BE2C (cell line): ENCODE measurements around the gene TRMT61A.

Source experiments
- DNase-seq: peaks from one replicate; pipeline ENCODE4 v3.0.0-alpha.2; 2020
- H3K27me3 ChIP-seq: fragments of 250-450 bp; sonication (Bioruptor Pico); 2 replicates; pipeline ENCODE4 v1.5.1; 2020; ENCODE audit warnings: mild to moderate bottlenecking
- H3K36me3 ChIP-seq: fragments of 250-450 bp; sonication (Bioruptor Pico); 2 replicates; pipeline ENCODE4 v1.5.1; 2020; ENCODE audit warnings: mild to moderate bottlenecking
- H3K4me1 ChIP-seq: fragments of 250-450 bp; sonication (Bioruptor Pico); 2 replicates; pipeline ENCODE4 v1.5.1; 2020
- H3K4me3 ChIP-seq: 2 replicates; pipeline ENCODE4 v1.5.1; 2011; ENCODE audit warnings: low read depth, low read length
- H3K9me3 ChIP-seq: fragments of 250-450 bp; sonication (Bioruptor Pico); 2 replicates; pipeline ENCODE4 v1.5.1; 2020
- TF ChIP-seq, protein P1 (sequence below): IDR thresholded peaks from 2 replicates; pipeline ENCODE4 v1.5.1; 2012; ENCODE audit warnings: mild to moderate bottlenecking, low read depth, low read length

The TRMT61A gene

GRCh38 chr14:103568952-103569351 is 40.0 kb downstream of the TRMT61A start:
- Histone ChIP-seq H3K4me1 (no peaks in the 10 kb centered on the region), H3K9me3 (no peaks in the 10 kb centered on the region), H3K36me3 (peaks cover 22% of the 10 kb centered on the region), H3K4me3 (no peak overlapping the region), H3K27me3 (no peaks in the 10 kb centered on the region)
- DNase-seq = no peak
- TF ChIP-seq, protein P1, sequence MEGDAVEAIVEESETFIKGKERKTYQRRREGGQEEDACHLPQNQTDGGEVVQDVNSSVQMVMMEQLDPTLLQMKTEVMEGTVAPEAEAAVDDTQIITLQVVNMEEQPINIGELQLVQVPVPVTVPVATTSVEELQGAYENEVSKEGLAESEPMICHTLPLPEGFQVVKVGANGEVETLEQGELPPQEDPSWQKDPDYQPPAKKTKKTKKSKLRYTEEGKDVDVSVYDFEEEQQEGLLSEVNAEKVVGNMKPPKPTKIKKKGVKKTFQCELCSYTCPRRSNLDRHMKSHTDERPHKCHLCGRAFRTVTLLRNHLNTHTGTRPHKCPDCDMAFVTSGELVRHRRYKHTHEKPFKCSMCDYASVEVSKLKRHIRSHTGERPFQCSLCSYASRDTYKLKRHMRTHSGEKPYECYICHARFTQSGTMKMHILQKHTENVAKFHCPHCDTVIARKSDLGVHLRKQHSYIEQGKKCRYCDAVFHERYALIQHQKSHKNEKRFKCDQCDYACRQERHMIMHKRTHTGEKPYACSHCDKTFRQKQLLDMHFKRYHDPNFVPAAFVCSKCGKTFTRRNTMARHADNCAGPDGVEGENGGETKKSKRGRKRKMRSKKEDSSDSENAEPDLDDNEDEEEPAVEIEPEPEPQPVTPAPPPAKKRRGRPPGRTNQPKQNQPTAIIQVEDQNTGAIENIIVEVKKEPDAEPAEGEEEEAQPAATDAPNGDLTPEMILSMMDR = no peak

DNA sequence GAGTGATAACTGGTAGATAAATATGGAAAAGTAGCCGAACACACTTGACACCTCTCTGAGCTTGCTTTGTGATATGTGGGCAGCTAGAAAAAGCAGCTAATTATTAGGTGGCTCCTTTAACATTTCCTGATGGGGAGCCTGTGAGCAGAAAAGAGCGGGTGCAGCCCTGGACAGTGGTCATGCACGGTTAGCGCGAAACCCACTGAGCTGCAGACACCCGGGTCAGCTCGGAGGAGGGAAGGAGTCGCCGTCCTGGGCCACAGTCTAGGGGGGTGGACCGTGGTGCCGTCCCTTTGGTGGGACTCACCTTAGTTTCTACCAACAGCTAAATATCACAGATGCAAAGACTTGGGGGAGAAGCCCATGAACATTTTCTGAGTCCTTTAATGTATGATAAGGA is 40.4 kb downstream of the TRMT61A start:
- Histone ChIP-seq H3K4me1 (no peaks in the 10 kb centered on the region), H3K9me3 (no peaks in the 10 kb centered on the region), H3K4me3 (no peak overlapping the region), H3K27me3 (no peaks in the 10 kb centered on the region), H3K36me3 (peaks cover 25% of the 10 kb centered on the region)
- TF ChIP-seq, protein P1 = no peak
- no peak for DNase-seq

DNA sequence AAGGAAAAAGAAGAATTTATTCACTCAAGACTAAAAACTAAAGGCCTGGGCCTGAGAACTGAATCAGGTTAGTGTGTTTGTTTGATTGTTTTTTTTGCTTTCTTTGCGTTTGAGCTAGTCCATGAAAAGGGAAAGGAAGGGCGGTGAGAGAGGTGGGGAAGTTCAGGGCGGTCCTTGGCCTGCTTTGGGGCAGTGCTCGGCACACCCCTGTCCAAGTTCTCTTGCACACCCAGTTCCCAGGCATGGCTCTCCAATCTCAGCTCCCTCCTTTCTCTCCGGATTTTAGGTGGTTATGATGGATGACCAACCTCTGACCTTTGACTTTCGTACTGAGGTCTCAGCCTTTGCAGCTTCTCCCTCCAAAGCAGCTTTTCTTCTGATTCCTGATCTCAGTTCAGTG is 45.1 kb downstream of the TRMT61A start:
- Histone ChIP-seq H3K4me1 (no peaks in the 10 kb centered on the region), H3K9me3 (no peaks in the 10 kb centered on the region), H3K4me3 (no peak overlapping the region), H3K36me3 (peaks cover 46% of the 10 kb centered on the region), H3K27me3 (no peaks in the 10 kb centered on the region)
- no peak for DNase-seq
- TF ChIP-seq, protein P1 = no peak

GRCh38 chr14:103574707-103575285 is 45.8 kb downstream of the TRMT61A start:
- H3K27me3 ChIP-seq = no peaks in the 10 kb centered on the region
- peaks cover 44% of the 10 kb centered on the region for H3K36me3 ChIP-seq
- DNase-seq = no peak
- H3K4me3 ChIP-seq = no peak overlapping the region
- no peaks in the 10 kb centered on the region for H3K4me1 ChIP-seq
- H3K9me3 ChIP-seq = no peaks in the 10 kb centered on the region
- TF ChIP-seq, protein P1 = no peak

GRCh38 chr14:103576371-103577024 is 47.5 kb downstream of the TRMT61A start:
- no peaks in the 10 kb centered on the region for H3K27me3 ChIP-seq
- H3K36me3 ChIP-seq = peaks cover 44% of the 10 kb centered on the region
- TF ChIP-seq, protein P1 = no peak
- no peaks in the 10 kb centered on the region for H3K9me3 ChIP-seq
- H3K4me1 ChIP-seq = no peaks in the 10 kb centered on the region
- DNase-seq = peak; percentile 95
- no peak overlapping the region for H3K4me3 ChIP-seq

DNA sequence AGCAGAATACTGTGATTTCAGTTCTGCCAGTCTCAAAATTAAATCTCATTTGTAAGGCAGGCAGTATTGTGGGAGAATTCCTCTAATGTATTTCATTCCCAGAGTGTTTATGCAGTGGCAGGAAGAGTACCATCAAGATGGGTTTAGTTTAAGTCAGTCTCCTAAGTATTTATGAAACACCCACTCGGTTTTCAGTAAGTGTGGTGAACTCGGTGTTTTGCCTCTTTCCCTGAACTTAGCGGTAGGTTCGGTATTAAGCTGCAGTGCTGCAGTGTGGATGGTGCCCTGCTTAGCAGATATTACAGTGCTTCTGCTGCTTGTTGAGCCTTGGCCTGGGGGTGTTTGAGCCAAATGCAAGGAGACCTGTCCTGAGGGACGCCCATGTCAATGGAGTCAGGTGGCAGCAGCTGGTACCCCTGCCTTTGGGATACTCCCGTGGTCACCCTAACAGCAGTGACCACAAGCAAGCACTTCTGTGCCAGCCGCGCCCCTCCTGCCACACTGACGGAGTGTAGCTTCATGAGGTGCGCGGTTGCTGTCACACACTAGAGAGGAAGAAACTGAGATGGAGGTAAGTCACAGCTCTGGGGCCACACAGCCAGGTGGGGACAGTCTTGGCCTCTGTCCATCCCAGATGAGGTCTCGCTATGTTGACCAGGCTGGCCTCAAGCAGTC is 49.5 kb downstream of the TRMT61A start:
- no peak for DNase-seq
- no peaks in the 10 kb centered on the region for H3K4me1 ChIP-seq
- no peaks in the 10 kb centered on the region for H3K27me3 ChIP-seq
- TF ChIP-seq, protein P1 = no peak
- H3K9me3 ChIP-seq = no peaks in the 10 kb centered on the region
- no peak overlapping the region for H3K4me3 ChIP-seq
- H3K36me3 ChIP-seq = peaks cover 28% of the 10 kb centered on the region
